Measurements from ENCODE around the gene IMMP2L.
"Not testable (repeated sequence)": the region's sequence is repeated elsewhere in the genome, so short reads cannot be mapped to it uniquely, and the experiment has no call there.

Gene IMMP2L

DNA sequence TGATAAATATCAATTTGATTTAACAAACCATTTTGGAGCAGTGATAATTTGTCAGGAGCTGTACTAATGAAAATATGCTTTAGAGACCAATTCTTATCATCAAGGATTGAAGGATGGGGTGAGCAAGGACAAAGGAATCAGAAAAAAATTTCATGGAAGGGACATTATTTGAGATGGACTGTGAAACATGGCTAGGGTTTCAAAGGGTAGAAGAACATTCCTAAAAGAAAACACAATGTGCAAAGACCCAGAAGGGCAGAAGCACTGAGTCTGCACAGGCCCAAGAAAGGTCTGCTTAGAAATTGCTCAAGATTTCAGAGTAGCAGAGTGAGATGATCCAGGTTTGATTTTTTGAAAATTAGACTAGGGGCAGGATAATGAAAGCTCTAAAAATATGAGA, 296.9 kb downstream of the IMMP2L start:
- H3K4me1 ChIP-seq (ENCODE audit: control insufficient read depth in 5 of 5, insufficient read depth in 5 of 5, low read length in 5 of 5) = peaks cover 0 to 41% (median 15%) of the 10 kb centered on the region in 5 donors
- no peak overlapping the region for H3K4me3 ChIP-seq (ENCODE audit: low read depth in 1 of 5, low read length in 5 of 5)
- H3K27me3 ChIP-seq (ENCODE audit: control insufficient read depth in 5 of 5, insufficient read depth in 4 of 5, low read length in 5 of 5) = no peaks in the 10 kb centered on the region
- no peak overlapping the region for H3K9ac ChIP-seq (ENCODE audit: low read length in 5 of 5)
- H3K9me3 ChIP-seq (ENCODE audit: control insufficient read depth in 5 of 5, low read length in 5 of 5) = no peaks in the 10 kb centered on the region
- peak overlapping the region; percentile 55 for H3K27ac ChIP-seq (ENCODE audit: low read depth, low read length)
- no peaks in the 10 kb centered on the region for H3K36me3 ChIP-seq (ENCODE audit: control insufficient read depth in 5 of 5, insufficient read depth in 5 of 5, low read length in 5 of 5)

DNA sequence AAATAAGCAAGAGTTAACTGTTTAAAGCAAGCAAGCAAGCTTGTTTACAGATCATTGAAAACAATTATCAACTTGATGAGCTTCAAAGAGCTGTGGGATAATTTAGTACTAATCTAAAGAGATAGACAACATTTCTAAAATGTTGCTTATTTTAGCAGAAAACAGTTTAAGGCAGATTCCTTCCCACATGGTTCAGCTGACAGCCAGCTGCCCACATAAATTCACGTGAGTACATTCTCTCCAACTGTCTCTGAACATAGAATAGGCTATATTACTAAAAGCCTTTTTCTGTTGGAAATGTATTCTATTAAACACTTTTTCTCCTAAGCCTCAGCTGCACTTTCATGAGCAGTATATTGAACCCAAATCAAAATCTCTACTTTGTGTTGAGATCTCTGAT, 297.3 kb downstream of the IMMP2L start:
- Histone ChIP-seq H3K27ac (ENCODE audit: low read depth, low read length) (peak overlapping the region; percentile 55), H3K9ac (ENCODE audit: low read length in 5 of 5) (no peak overlapping the region), H3K36me3 (ENCODE audit: control insufficient read depth in 5 of 5, insufficient read depth in 5 of 5, low read length in 5 of 5) (no peaks in the 10 kb centered on the region), H3K4me1 (ENCODE audit: control insufficient read depth in 5 of 5, insufficient read depth in 5 of 5, low read length in 5 of 5) (peaks cover 0 to 41% (median 15%) of the 10 kb centered on the region in 5 donors), H3K27me3 (ENCODE audit: control insufficient read depth in 5 of 5, insufficient read depth in 4 of 5, low read length in 5 of 5) (no peaks in the 10 kb centered on the region), H3K4me3 (ENCODE audit: low read depth in 1 of 5, low read length in 5 of 5) (no peak overlapping the region), H3K9me3 (ENCODE audit: control insufficient read depth in 5 of 5, low read length in 5 of 5) (no peaks in the 10 kb centered on the region)

DNA sequence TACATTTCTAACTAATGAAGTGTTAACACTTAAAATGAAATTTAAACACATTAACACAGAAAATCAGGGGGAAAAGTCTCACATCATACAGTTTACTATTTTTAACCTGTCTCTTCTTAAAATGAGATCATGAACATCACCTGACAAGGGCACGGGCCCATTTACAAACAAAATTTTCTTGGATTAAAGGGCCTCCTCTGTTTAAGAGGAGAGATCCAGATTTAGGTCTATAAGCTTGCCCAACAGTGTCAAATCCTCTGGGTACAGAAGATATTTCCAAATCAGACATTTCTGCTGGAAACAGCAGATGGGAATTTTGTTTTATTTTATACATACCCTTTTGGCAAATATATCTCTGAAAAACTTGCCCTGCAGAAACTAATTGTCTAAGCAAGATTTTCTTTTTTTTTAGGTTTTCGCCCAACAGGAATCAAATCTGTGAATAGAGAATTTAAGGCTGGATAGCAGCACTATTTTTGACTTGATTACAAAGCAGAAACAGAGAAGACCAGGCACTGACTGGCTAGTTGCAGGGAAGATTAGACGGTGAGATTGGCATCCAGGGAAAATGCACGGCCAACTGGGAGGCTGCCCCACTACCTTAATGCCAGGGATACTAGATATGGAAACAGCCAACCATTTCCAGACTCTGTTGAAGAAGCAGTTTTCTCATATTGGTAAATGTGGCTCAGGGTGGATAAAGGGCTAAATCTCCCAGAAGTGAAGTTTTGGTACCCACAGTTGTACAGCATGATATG, 298.0 kb downstream of the IMMP2L start:
- H3K27ac ChIP-seq (ENCODE audit: low read depth, low read length) = peak overlapping the region; percentile 55
- H3K9ac ChIP-seq (ENCODE audit: low read length in 5 of 5) = peak overlapping the region in 1 of 5 donors; percentile 16
- no peak overlapping the region for H3K4me3 ChIP-seq (ENCODE audit: low read depth in 1 of 5, low read length in 5 of 5)
- H3K9me3 ChIP-seq (ENCODE audit: control insufficient read depth in 5 of 5, low read length in 5 of 5) = no peaks in the 10 kb centered on the region
- peaks cover 0 to 41% (median 15%) of the 10 kb centered on the region in 5 donors for H3K4me1 ChIP-seq (ENCODE audit: control insufficient read depth in 5 of 5, insufficient read depth in 5 of 5, low read length in 5 of 5)
- no peaks in the 10 kb centered on the region for H3K36me3 ChIP-seq (ENCODE audit: control insufficient read depth in 5 of 5, insufficient read depth in 5 of 5, low read length in 5 of 5)
- H3K27me3 ChIP-seq (ENCODE audit: control insufficient read depth in 5 of 5, insufficient read depth in 4 of 5, low read length in 5 of 5) = no peaks in the 10 kb centered on the region

GRCh38 chr7:111262293-111263116, 299.8 kb downstream of the IMMP2L start:
- no peaks in the 10 kb centered on the region for H3K36me3 ChIP-seq (ENCODE audit: control insufficient read depth in 5 of 5, insufficient read depth in 5 of 5, low read length in 5 of 5)
- no peaks in the 10 kb centered on the region for H3K9me3 ChIP-seq (ENCODE audit: control insufficient read depth in 5 of 5, low read length in 5 of 5)
- H3K27ac ChIP-seq (ENCODE audit: low read depth, low read length) = peak overlapping the region; percentile 55
- H3K9ac ChIP-seq (ENCODE audit: low read length in 5 of 5) = no peak overlapping the region
- H3K27me3 ChIP-seq (ENCODE audit: control insufficient read depth in 5 of 5, insufficient read depth in 4 of 5, low read length in 5 of 5) = no peaks in the 10 kb centered on the region
- H3K4me1 ChIP-seq (ENCODE audit: control insufficient read depth in 5 of 5, insufficient read depth in 5 of 5, low read length in 5 of 5) = peaks cover 0 to 41% (median 15%) of the 10 kb centered on the region in 5 donors
- no peak overlapping the region for H3K4me3 ChIP-seq (ENCODE audit: low read depth in 1 of 5, low read length in 5 of 5)

DNA sequence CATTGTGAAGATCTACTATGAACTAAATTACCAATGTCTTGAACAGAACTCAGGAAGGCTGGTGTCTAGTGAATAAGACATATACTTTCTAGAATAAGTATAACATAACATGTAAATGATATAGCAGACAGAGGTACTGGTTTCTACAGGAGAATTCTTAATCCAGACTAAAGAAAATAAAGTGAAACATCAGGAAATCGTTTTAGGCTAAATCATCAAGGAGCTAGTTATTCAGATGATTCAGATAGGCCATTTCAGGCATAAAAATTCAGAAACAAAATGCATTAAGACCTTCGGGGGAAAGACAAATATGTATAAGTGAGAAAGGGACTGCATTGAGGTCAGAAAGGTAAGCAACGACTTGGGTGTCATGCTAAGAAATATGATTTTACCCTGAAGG, 300.8 kb downstream of the IMMP2L start:
- no peak overlapping the region for H3K4me3 ChIP-seq (ENCODE audit: low read depth in 1 of 5, low read length in 5 of 5)
- no peaks in the 10 kb centered on the region for H3K36me3 ChIP-seq (ENCODE audit: control insufficient read depth in 5 of 5, insufficient read depth in 5 of 5, low read length in 5 of 5)
- no peak overlapping the region for H3K27ac ChIP-seq (ENCODE audit: low read depth, low read length)
- peaks cover 0 to 33% (median 14%) of the 10 kb centered on the region in 5 donors for H3K4me1 ChIP-seq (ENCODE audit: control insufficient read depth in 5 of 5, insufficient read depth in 5 of 5, low read length in 5 of 5)
- H3K9ac ChIP-seq (ENCODE audit: low read length in 5 of 5) = no peak overlapping the region
- H3K9me3 ChIP-seq (ENCODE audit: control insufficient read depth in 5 of 5, low read length in 5 of 5) = no peaks in the 10 kb centered on the region
- no peaks in the 10 kb centered on the region for H3K27me3 ChIP-seq (ENCODE audit: control insufficient read depth in 5 of 5, insufficient read depth in 4 of 5, low read length in 5 of 5)

DNA sequence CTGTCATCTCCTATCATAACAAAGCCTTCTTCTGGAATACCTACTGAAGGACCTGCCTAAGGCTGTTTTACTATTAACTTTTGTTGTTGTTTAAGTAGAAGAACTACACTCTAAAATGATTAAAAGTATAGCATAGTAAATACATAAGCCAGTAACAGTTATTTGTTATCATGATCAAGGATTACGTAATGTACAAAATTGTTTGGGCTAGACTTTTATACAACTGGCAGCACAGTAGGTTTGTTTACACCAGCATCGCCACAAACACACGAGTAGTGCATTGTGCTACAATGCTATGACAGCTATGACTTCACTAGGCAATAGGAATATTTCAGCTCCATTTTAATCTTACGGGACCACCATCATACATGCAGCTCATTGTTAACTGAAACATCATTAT, 302.3 kb downstream of the IMMP2L start:
- H3K4me3 ChIP-seq (ENCODE audit: low read depth in 1 of 5, low read length in 5 of 5) = no peak overlapping the region
- no peak overlapping the region for H3K9ac ChIP-seq (ENCODE audit: low read length in 5 of 5)
- H3K27ac ChIP-seq (ENCODE audit: low read depth, low read length) = no peak overlapping the region
- H3K9me3 ChIP-seq (ENCODE audit: control insufficient read depth in 5 of 5, low read length in 5 of 5) = no peaks in the 10 kb centered on the region
- peaks cover 0 to 18% (median 8%) of the 10 kb centered on the region in 5 donors for H3K4me1 ChIP-seq (ENCODE audit: control insufficient read depth in 5 of 5, insufficient read depth in 5 of 5, low read length in 5 of 5)
- H3K36me3 ChIP-seq (ENCODE audit: control insufficient read depth in 5 of 5, insufficient read depth in 5 of 5, low read length in 5 of 5) = no peaks in the 10 kb centered on the region
- H3K27me3 ChIP-seq (ENCODE audit: control insufficient read depth in 5 of 5, insufficient read depth in 4 of 5, low read length in 5 of 5) = no peaks in the 10 kb centered on the region

DNA sequence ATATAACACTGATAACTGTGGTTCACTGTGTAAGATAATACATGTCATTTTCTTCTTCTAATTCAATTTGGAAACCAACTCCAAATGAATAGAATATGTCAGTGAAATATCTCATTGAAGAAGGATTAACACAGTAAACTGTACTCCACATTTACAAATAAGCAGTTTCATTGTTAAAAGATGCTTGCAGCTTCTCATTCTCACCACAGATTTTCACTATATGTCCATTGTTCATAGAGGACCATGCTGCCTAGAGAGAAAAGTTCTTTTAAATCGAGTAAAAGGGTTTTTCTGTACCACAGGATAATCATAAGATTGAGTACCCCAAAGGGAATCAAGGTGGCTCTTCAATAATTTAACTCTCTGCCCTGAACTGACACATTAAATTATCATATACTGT, 305.9 kb downstream of the IMMP2L start:
- H3K4me1 ChIP-seq (ENCODE audit: control insufficient read depth in 5 of 5, insufficient read depth in 5 of 5, low read length in 5 of 5) = no peaks in the 10 kb centered on the region
- H3K27ac ChIP-seq (ENCODE audit: low read depth, low read length) = no peak overlapping the region
- peaks cover 0 to 2% (median 0%) of the 10 kb centered on the region in 5 donors for H3K9me3 ChIP-seq (ENCODE audit: control insufficient read depth in 5 of 5, low read length in 5 of 5)
- no peak overlapping the region for H3K4me3 ChIP-seq (ENCODE audit: low read depth in 1 of 5, low read length in 5 of 5)
- no peak overlapping the region for H3K9ac ChIP-seq (ENCODE audit: low read length in 5 of 5)
- H3K27me3 ChIP-seq (ENCODE audit: control insufficient read depth in 5 of 5, insufficient read depth in 4 of 5, low read length in 5 of 5) = no peaks in the 10 kb centered on the region
- no peaks in the 10 kb centered on the region for H3K36me3 ChIP-seq (ENCODE audit: control insufficient read depth in 5 of 5, insufficient read depth in 5 of 5, low read length in 5 of 5)

DNA sequence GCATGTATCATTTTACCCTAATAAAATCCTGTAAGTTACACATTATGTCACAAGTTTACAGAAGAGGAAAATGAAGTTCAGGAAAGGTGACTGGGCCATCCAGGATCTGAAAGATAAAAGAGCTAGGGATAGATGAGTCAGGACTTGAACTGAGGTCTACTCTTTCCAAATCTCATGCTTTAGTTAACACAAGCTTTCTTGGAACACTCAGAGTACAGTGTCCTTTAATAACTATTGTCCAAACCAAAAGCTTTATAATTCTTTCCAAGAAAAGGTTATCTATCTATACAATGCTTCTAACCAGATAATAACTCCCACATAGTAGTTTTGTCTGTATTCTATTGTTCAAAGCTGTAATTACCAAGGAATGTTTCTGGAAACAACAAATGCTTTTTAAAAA, 306.7 kb downstream of the IMMP2L start:
- H3K27ac ChIP-seq (ENCODE audit: low read depth, low read length) = no peak overlapping the region
- H3K4me1 ChIP-seq (ENCODE audit: control insufficient read depth in 5 of 5, insufficient read depth in 5 of 5, low read length in 5 of 5) = no peaks in the 10 kb centered on the region
- H3K9ac ChIP-seq (ENCODE audit: low read length in 5 of 5) = no peak overlapping the region
- no peaks in the 10 kb centered on the region for H3K27me3 ChIP-seq (ENCODE audit: control insufficient read depth in 5 of 5, insufficient read depth in 4 of 5, low read length in 5 of 5)
- peaks cover 0 to 3% (median 0%) of the 10 kb centered on the region in 5 donors for H3K9me3 ChIP-seq (ENCODE audit: control insufficient read depth in 5 of 5, low read length in 5 of 5)
- no peak overlapping the region for H3K4me3 ChIP-seq (ENCODE audit: low read depth in 1 of 5, low read length in 5 of 5)
- H3K36me3 ChIP-seq (ENCODE audit: control insufficient read depth in 5 of 5, insufficient read depth in 5 of 5, low read length in 5 of 5) = no peaks in the 10 kb centered on the region

GRCh38 chr7:111251365-111251764, 310.9 kb downstream of the IMMP2L start:
- H3K27me3 ChIP-seq (ENCODE audit: control insufficient read depth in 5 of 5, insufficient read depth in 4 of 5, low read length in 5 of 5); H3K36me3 ChIP-seq (ENCODE audit: control insufficient read depth in 5 of 5, insufficient read depth in 5 of 5, low read length in 5 of 5); H3K9ac ChIP-seq (ENCODE audit: low read length in 5 of 5); H3K4me3 ChIP-seq (ENCODE audit: low read depth in 1 of 5, low read length in 5 of 5); H3K27ac ChIP-seq (ENCODE audit: low read depth, low read length); H3K9me3 ChIP-seq (ENCODE audit: control insufficient read depth in 5 of 5, low read length in 5 of 5); H3K4me1 ChIP-seq (ENCODE audit: control insufficient read depth in 5 of 5, insufficient read depth in 5 of 5, low read length in 5 of 5): not testable (repeated sequence)

GRCh38 chr7:111249807-111250206, 312.5 kb downstream of the IMMP2L start:
- not testable (repeated sequence) for H3K9ac ChIP-seq (ENCODE audit: low read length in 5 of 5); H3K27ac ChIP-seq (ENCODE audit: low read depth, low read length); H3K4me3 ChIP-seq (ENCODE audit: low read depth in 1 of 5, low read length in 5 of 5); H3K36me3 ChIP-seq (ENCODE audit: control insufficient read depth in 5 of 5, insufficient read depth in 5 of 5, low read length in 5 of 5); H3K9me3 ChIP-seq (ENCODE audit: control insufficient read depth in 5 of 5, low read length in 5 of 5); H3K27me3 ChIP-seq (ENCODE audit: control insufficient read depth in 5 of 5, insufficient read depth in 4 of 5, low read length in 5 of 5); H3K4me1 ChIP-seq (ENCODE audit: control insufficient read depth in 5 of 5, insufficient read depth in 5 of 5, low read length in 5 of 5)
